Astrocyte of the spinal cord (primary cell): ENCODE data around the gene OGFOD2.

ENCODE experiments used
- DNase-seq: peaks from one replicate; pipeline ENCODE4 v3.0.0; 2011; ENCODE audit warnings: low read depth, low spot score
- H3K4me3 ChIP-seq: 2 replicates; pipeline ENCODE4 v1.5.1; 2011; ENCODE audit warnings: low read depth, mild to moderate bottlenecking, low read length, moderate library complexity
- CTCF ChIP-seq: IDR thresholded peaks from 2 replicates; pipeline ENCODE4 v1.5.1; 2012; ENCODE audit warnings: low read depth, mild to moderate bottlenecking, low read length, inconsistent platforms
- in situ Hi-C: cut with HindIII; loops from 2 replicates; pipeline ENCODE4 v1.10.0; 2017; ENCODE audit warnings: low sequenced_read_pairs

OGFOD2 gene

GRCh38 chr12:122983789-122984515 is 8.9 kb downstream of the OGFOD2 start:
- TF ChIP-seq CTCF, result no peak
- in situ Hi-C loops, result no loop called here
- no peak for DNase-seq
- no peak overlapping the region for H3K4me3 ChIP-seq

GRCh38 chr12:122984612-122985337 is 9.7 kb downstream of the OGFOD2 start:
- no peak for TF ChIP-seq CTCF
- DNase-seq, result no peak
- H3K4me3 ChIP-seq, result no peak overlapping the region
- in situ Hi-C loops, result no loop called here

- H3K4me3 ChIP-seq, result no peak overlapping the region
- no peak for DNase-seq
- in situ Hi-C loops, result no loop called here
- TF ChIP-seq CTCF, result no peak
These were observed 10.6 kb downstream of the OGFOD2 start for GRCh38 chr12:122985338-122986257.

GRCh38 chr12:122986258-122986871 is 11.3 kb downstream of the OGFOD2 start:
- in situ Hi-C loops, result no loop called here
- no peak for DNase-seq
- H3K4me3 ChIP-seq, result no peak overlapping the region
- no peak for TF ChIP-seq CTCF

- no peak for TF ChIP-seq CTCF
- no peak for DNase-seq
- no peak overlapping the region for H3K4me3 ChIP-seq
- in situ Hi-C loops, result no loop called here
These were observed 12.3 kb downstream of the OGFOD2 start for GRCh38 chr12:122987086-122987951.
